Measurements from ENCODE around the gene MUC13. TPM values are rescaled to one million over a fixed set of nuclear protein-coding genes. Genes with fewer than 3 reads are reported as not detected.

Gene MUC13
- not detected for polyA plus RNA-seq (2013, experiment 1 of 2)
- not detected for polyA plus RNA-seq (2013, experiment 2 of 2)

- H3K4me3 ChIP-seq (ENCODE audit: insufficient read depth in 1 of 2, low read depth in 1 of 2, low read length in 2 of 2) = no peak within 1 kb of the TSS
- H3K36me3 ChIP-seq (ENCODE audit: control insufficient read depth in 1 of 2, insufficient read depth in 2 of 2, low read depth in 1 of 2, low read length in 2 of 2) = no peaks in the 10 kb centered on the region
- DNase-seq = no peak
- H3K23ac ChIP-seq (ENCODE audit: low read length in 2 of 2) = no peak within 1 kb of the TSS
- no peak within 1 kb of the TSS for H2AFZ ChIP-seq (ENCODE audit: low read depth, low read length)
- H3K9ac ChIP-seq (ENCODE audit: low read length) = no peak within 1 kb of the TSS
- no peak within 1 kb of the TSS for H2AK5ac ChIP-seq (ENCODE audit: low read length, severe bottlenecking)
- H4K8ac ChIP-seq (ENCODE audit: low read length) = no peak within 1 kb of the TSS
- no peak within 1 kb of the TSS for H3K14ac ChIP-seq (ENCODE audit: low read length in 2 of 2)
- H3K4me2 ChIP-seq (ENCODE audit: low read length, poor library complexity, severe bottlenecking) = no peak within 1 kb of the TSS
- no peak within 1 kb of the TSS for H3K18ac ChIP-seq (ENCODE audit: low read depth in 1 of 2, low read length in 2 of 2)
- H2BK120ac ChIP-seq (ENCODE audit: low read depth, low read length) = no peak within 1 kb of the TSS
- H3K27ac ChIP-seq (ENCODE audit: low read length, poor library complexity, severe bottlenecking) = no peak within 1 kb of the TSS
- peaks cover 0 to 9% of the 10 kb centered on the region in 2 experiments for H3K27me3 ChIP-seq (ENCODE audit: control insufficient read depth in 1 of 2, insufficient read depth in 1 of 2, low read length in 2 of 2)
- no peak within 1 kb of the TSS for H2BK5ac ChIP-seq (ENCODE audit: low read depth, low read length, poor library complexity, severe bottlenecking)
- H2BK15ac ChIP-seq (ENCODE audit: low read depth, poor library complexity, severe bottlenecking) = no peak within 1 kb of the TSS
- WGBS = 93% methylated on average over 5 of the region's 5 CpGs
- H3K4ac ChIP-seq (ENCODE audit: low read depth in 1 of 2, low read length in 2 of 2) = no peak within 1 kb of the TSS
- no peak within 1 kb of the TSS for H2BK12ac ChIP-seq (ENCODE audit: low read length in 2 of 2)
- H3K4me1 ChIP-seq (ENCODE audit: control insufficient read depth, insufficient read depth, low read depth, low read length) = no peaks in the 10 kb centered on the region
- H3K79me1 ChIP-seq (replicated peaks; ENCODE audit: low read length, poor library complexity, severe bottlenecking) = no peaks in the 10 kb centered on the region
- H3K9me3 ChIP-seq (ENCODE audit: control insufficient read depth, low read length) = no peaks in the 10 kb centered on the region
- H4K91ac ChIP-seq (ENCODE audit: low read length) = no peak within 1 kb of the TSS
Measured at GRCh38 chr3:124934577-124934976, at the start of gene MUC13. TSS of gene MUC13 (minus strand) at chr3:124934751. CDS start at chr3:124934712, 39 bp downstream.

GRCh38 chr3:124982855-124983254 is 48.3 kb upstream of the MUC13 start:
- DNase-seq = no peak
- Histone ChIP-seq H2BK5ac (ENCODE audit: low read depth, low read length, poor library complexity, severe bottlenecking) (no peak overlapping the region), H3K4me3 (ENCODE audit: insufficient read depth in 1 of 2, low read depth in 1 of 2, low read length in 2 of 2) (no peak overlapping the region), H2BK120ac (ENCODE audit: low read depth, low read length) (no peak overlapping the region), H3K4ac (ENCODE audit: low read depth in 1 of 2, low read length in 2 of 2) (no peak overlapping the region), H3K27ac (ENCODE audit: low read length, poor library complexity, severe bottlenecking) (no peak overlapping the region), H3K79me1 (replicated peaks; ENCODE audit: low read length, poor library complexity, severe bottlenecking) (peaks cover 9% of the 10 kb centered on the region), H3K14ac (ENCODE audit: low read length in 2 of 2) (no peak overlapping the region), H3K27me3 (ENCODE audit: control insufficient read depth in 1 of 2, insufficient read depth in 1 of 2, low read length in 2 of 2) (no peaks in the 10 kb centered on the region), H2AFZ (ENCODE audit: low read depth, low read length) (no peak overlapping the region), H3K23ac (ENCODE audit: low read length in 2 of 2) (no peak overlapping the region), H2AK5ac (ENCODE audit: low read length, severe bottlenecking) (no peak overlapping the region), H3K18ac (ENCODE audit: low read depth in 1 of 2, low read length in 2 of 2) (no peak overlapping the region), H4K91ac (ENCODE audit: low read length) (no peak overlapping the region), H3K9me3 (ENCODE audit: control insufficient read depth, low read length) (no peaks in the 10 kb centered on the region), H3K36me3 (ENCODE audit: control insufficient read depth in 1 of 2, insufficient read depth in 2 of 2, low read depth in 1 of 2, low read length in 2 of 2) (peaks cover 28 to 66% of the 10 kb centered on the region in 2 experiments), H4K8ac (ENCODE audit: low read length) (no peak overlapping the region), H3K9ac (ENCODE audit: low read length) (no peak overlapping the region), H2BK12ac (ENCODE audit: low read length in 2 of 2) (no peak overlapping the region), H3K4me1 (ENCODE audit: control insufficient read depth, insufficient read depth, low read depth, low read length) (peaks cover 10% of the 10 kb centered on the region), H2BK15ac (ENCODE audit: low read depth, poor library complexity, severe bottlenecking) (no peak overlapping the region), H3K4me2 (ENCODE audit: low read length, poor library complexity, severe bottlenecking) (no peak overlapping the region)
- 96% methylated on average over 2 of the region's 2 CpGs for WGBS

GRCh38 chr3:124981472-124981871 is 46.9 kb upstream of the MUC13 start:
- Histone ChIP-seq H4K91ac (ENCODE audit: low read length) (no peak overlapping the region), H2BK120ac (ENCODE audit: low read depth, low read length) (no peak overlapping the region), H3K14ac (ENCODE audit: low read length in 2 of 2) (no peak overlapping the region), H2AFZ (ENCODE audit: low read depth, low read length) (no peak overlapping the region), H3K4me3 (ENCODE audit: insufficient read depth in 1 of 2, low read depth in 1 of 2, low read length in 2 of 2) (no peak overlapping the region), H2BK12ac (ENCODE audit: low read length in 2 of 2) (peak overlapping the region in 1 of 2 experiments; percentile 6), H4K8ac (ENCODE audit: low read length) (no peak overlapping the region), H3K79me1 (replicated peaks; ENCODE audit: low read length, poor library complexity, severe bottlenecking) (peaks cover 11% of the 10 kb centered on the region), H3K27ac (ENCODE audit: low read length, poor library complexity, severe bottlenecking) (no peak overlapping the region), H3K4me2 (ENCODE audit: low read length, poor library complexity, severe bottlenecking) (no peak overlapping the region), H2BK5ac (ENCODE audit: low read depth, low read length, poor library complexity, severe bottlenecking) (no peak overlapping the region), H2BK15ac (ENCODE audit: low read depth, poor library complexity, severe bottlenecking) (no peak overlapping the region), H3K36me3 (ENCODE audit: control insufficient read depth in 1 of 2, insufficient read depth in 2 of 2, low read depth in 1 of 2, low read length in 2 of 2) (peaks cover 31 to 71% of the 10 kb centered on the region in 2 experiments), H2AK5ac (ENCODE audit: low read length, severe bottlenecking) (no peak overlapping the region), H3K18ac (ENCODE audit: low read depth in 1 of 2, low read length in 2 of 2) (no peak overlapping the region), H3K4me1 (ENCODE audit: control insufficient read depth, insufficient read depth, low read depth, low read length) (peaks cover 9% of the 10 kb centered on the region), H3K9ac (ENCODE audit: low read length) (no peak overlapping the region), H3K9me3 (ENCODE audit: control insufficient read depth, low read length) (no peaks in the 10 kb centered on the region), H3K27me3 (ENCODE audit: control insufficient read depth in 1 of 2, insufficient read depth in 1 of 2, low read length in 2 of 2) (no peaks in the 10 kb centered on the region), H3K4ac (ENCODE audit: low read depth in 1 of 2, low read length in 2 of 2) (no peak overlapping the region), H3K23ac (ENCODE audit: low read length in 2 of 2) (peak overlapping the region in 1 of 2 experiments; percentile 40)
- WGBS = 69% methylated on average over 4 of the region's 5 CpGs
- no peak for DNase-seq

- H3K23ac ChIP-seq (ENCODE audit: low read length in 2 of 2) = no peak overlapping the region
- no peak overlapping the region for H2AFZ ChIP-seq (ENCODE audit: low read depth, low read length)
- no peak overlapping the region for H2BK5ac ChIP-seq (ENCODE audit: low read depth, low read length, poor library complexity, severe bottlenecking)
- H3K27me3 ChIP-seq (ENCODE audit: control insufficient read depth in 1 of 2, insufficient read depth in 1 of 2, low read length in 2 of 2) = no peaks in the 10 kb centered on the region
- WGBS = 98% methylated on average over 5 of the region's 7 CpGs
- no peak overlapping the region for H4K8ac ChIP-seq (ENCODE audit: low read length)
- no peak overlapping the region for H2BK15ac ChIP-seq (ENCODE audit: low read depth, poor library complexity, severe bottlenecking)
- no peak overlapping the region for H2AK5ac ChIP-seq (ENCODE audit: low read length, severe bottlenecking)
- no peak overlapping the region for H2BK120ac ChIP-seq (ENCODE audit: low read depth, low read length)
- H3K79me1 ChIP-seq (replicated peaks; ENCODE audit: low read length, poor library complexity, severe bottlenecking) = peaks cover 9% of the 10 kb centered on the region
- H2BK12ac ChIP-seq (ENCODE audit: low read length in 2 of 2) = no peak overlapping the region
- no peak overlapping the region for H3K14ac ChIP-seq (ENCODE audit: low read length in 2 of 2)
- no peak overlapping the region for H3K4me3 ChIP-seq (ENCODE audit: insufficient read depth in 1 of 2, low read depth in 1 of 2, low read length in 2 of 2)
- H3K4me2 ChIP-seq (ENCODE audit: low read length, poor library complexity, severe bottlenecking) = no peak overlapping the region
- no peak overlapping the region for H3K4ac ChIP-seq (ENCODE audit: low read depth in 1 of 2, low read length in 2 of 2)
- no peak overlapping the region for H4K91ac ChIP-seq (ENCODE audit: low read length)
- H3K4me1 ChIP-seq (ENCODE audit: control insufficient read depth, insufficient read depth, low read depth, low read length) = no peaks in the 10 kb centered on the region
- H3K36me3 ChIP-seq (ENCODE audit: control insufficient read depth in 1 of 2, insufficient read depth in 2 of 2, low read depth in 1 of 2, low read length in 2 of 2) = peaks cover 31 to 85% of the 10 kb centered on the region in 2 experiments
- no peak overlapping the region for H3K27ac ChIP-seq (ENCODE audit: low read length, poor library complexity, severe bottlenecking)
- no peak overlapping the region for H3K18ac ChIP-seq (ENCODE audit: low read depth in 1 of 2, low read length in 2 of 2)
- no peak for DNase-seq
- H3K9me3 ChIP-seq (ENCODE audit: control insufficient read depth, low read length) = no peaks in the 10 kb centered on the region
- H3K9ac ChIP-seq (ENCODE audit: low read length) = no peak overlapping the region
Measured at GRCh38 chr3:124978627-124979026, 44.1 kb upstream of the MUC13 start.
